CD8-positive, alpha-beta memory T cell (primary cell): Measurements from ENCODE around the gene KCNN3. TPM values are rescaled to one million over a fixed set of nuclear protein-coding genes. Genes with fewer than 3 reads are reported as not detected.

Source experiments
- CTCF ChIA-PET: fragments of 350-600 bp; sonication (Branson Sonifier 250); formaldehyde crosslinking; loops from one replicate; lab custom pipeline; 2021; ENCODE audit warnings: antibody characterized with exemption; lab: Charles Lee
- POLR2A ChIA-PET: fragments of 350-600 bp; sonication (Branson Sonifier 250); formaldehyde crosslinking; loops from one replicate; lab custom pipeline; 2021; ENCODE audit warnings: antibody characterized with exemption; lab: Charles Lee
- DNase-seq, 5 donors: peaks; one replicate each; pipeline versions ENCODE4 v3.0.0 to v3.0.0-alpha.2; 2020 to 2022; ENCODE audit warnings: mixed read lengths in 1 of 5
- H3K27ac ChIP-seq: one replicate; pipeline ENCODE4 v1.7.0; 2013; ENCODE audit warnings: low read depth, mild to moderate bottlenecking, low read length, moderate library complexity
- H3K27me3 ChIP-seq: 2 replicates; pipeline ENCODE4 v1.7.0; 2013; ENCODE audit warnings: low read length, mild to moderate bottlenecking; ENCODE audit not compliant: insufficient read depth, poor library complexity, severe bottlenecking
- H3K36me3 ChIP-seq: 2 replicates; pipeline ENCODE4 v1.7.0; 2013; ENCODE audit warnings: mild to moderate bottlenecking, low read length, moderate library complexity; ENCODE audit not compliant: insufficient read depth
- H3K4me1 ChIP-seq: 2 replicates; pipeline ENCODE4 v1.7.0; 2013; ENCODE audit warnings: mild to moderate bottlenecking, low read length, moderate library complexity; ENCODE audit not compliant: insufficient read depth
- H3K4me3 ChIP-seq: 2 replicates; pipeline ENCODE4 v1.7.0; 2013; ENCODE audit warnings: mild to moderate bottlenecking, low read length
- H3K9me3 ChIP-seq: 2 replicates; pipeline ENCODE4 v1.7.0; 2013; ENCODE audit warnings: mild to moderate bottlenecking, low read length
- H3K27ac Mint-ChIP-seq, 8 donors: one replicate each; pipeline ENCODE4 v1.8.0; 2020 to 2021; ENCODE audit warnings: mixed read lengths in 8 of 8, mild to moderate bottlenecking in 6 of 8, inconsistent platforms in 3 of 8, moderate library complexity in 3 of 8
- H3K27me3 Mint-ChIP-seq, 2 donors: one replicate each; pipeline ENCODE4 v1.8.0; 2020 to 2021; ENCODE audit warnings: mixed read lengths in 2 of 2, mild to moderate bottlenecking in 1 of 2, moderate library complexity in 1 of 2
- H3K36me3 Mint-ChIP-seq, 3 donors: one replicate each; pipeline ENCODE4 v1.8.0; 2020 to 2021; ENCODE audit warnings: mixed read lengths in 3 of 3, inconsistent platforms in 1 of 3, mild to moderate bottlenecking in 1 of 3
- H3K4me1 Mint-ChIP-seq, 3 donors: one replicate each; pipeline ENCODE4 v1.8.0; 2020 to 2021; ENCODE audit warnings: mixed read lengths in 3 of 3, inconsistent platforms in 1 of 3, mild to moderate bottlenecking in 1 of 3
- H3K4me3 Mint-ChIP-seq, 7 donors: one replicate each; pipeline ENCODE4 v1.8.0; 2020 to 2021; ENCODE audit warnings: mixed read lengths in 7 of 7, mild to moderate bottlenecking in 6 of 7, moderate library complexity in 4 of 7, inconsistent platforms in 2 of 7
- H3K9me3 Mint-ChIP-seq, 5 donors: one replicate each; pipeline ENCODE4 v1.8.0; 2020 to 2022; ENCODE audit warnings: mixed read lengths in 5 of 5, mild to moderate bottlenecking in 3 of 5, moderate library complexity in 2 of 5, inconsistent platforms in 1 of 5
- polyA plus RNA-seq: library from polyadenylated mRNA; unstranded; fragments of 300-500 nt; fragmentation: Illumina TruSeq; gene quantifications from one replicate; pipeline ENCODE4 v1.2.3, GENCODE V29; 2021
- total RNA-seq, 2 experiments: library from RNA; stranded (reverse); gene quantifications; one replicate each; pipeline ENCODE4 v1.2.3, GENCODE V29; 2021

Gene KCNN3
- total and polyA plus RNA-seq, 3 experiments from 2014 or later = 0.18 to 0.22 TPM; not detected in 1

DNA sequence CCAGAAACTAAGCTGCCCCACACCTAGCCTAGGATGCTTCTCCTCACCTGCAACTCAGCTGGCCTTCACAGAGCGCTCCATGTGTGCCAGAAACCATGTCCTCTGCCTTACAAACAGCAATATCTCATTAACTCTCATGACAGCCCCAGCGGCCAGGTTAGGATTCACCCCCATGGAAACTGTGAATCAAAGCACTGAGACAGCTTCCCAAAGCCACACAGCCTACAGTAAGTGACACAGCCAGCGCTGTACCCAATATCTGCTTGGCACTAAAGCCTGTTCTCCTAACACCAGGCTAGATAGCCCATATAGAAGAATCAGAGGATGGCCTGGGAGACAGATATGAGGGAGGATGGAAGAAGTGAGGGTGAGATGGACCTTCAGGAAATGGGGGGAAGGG, 13.5 kb downstream of the KCNN3 start:
- no peaks in the 10 kb centered on the region for H3K36me3 Mint-ChIP-seq
- H3K27me3 Mint-ChIP-seq = peaks cover 2 to 17% of the 10 kb centered on the region in 2 donors
- Histone ChIP-seq H3K4me1 (no peaks in the 10 kb centered on the region), H3K27ac (no peak overlapping the region), H3K9me3 (no peaks in the 10 kb centered on the region), H3K36me3 (no peaks in the 10 kb centered on the region), H3K4me3 (no peak overlapping the region), H3K27me3 (no peaks in the 10 kb centered on the region)
- POLR2A ChIA-PET = no interaction called here
- CTCF ChIA-PET = no interaction called here
- no peaks in the 10 kb centered on the region for H3K4me1 Mint-ChIP-seq
- no peak overlapping the region for H3K27ac Mint-ChIP-seq
- no peak for DNase-seq
- H3K9me3 Mint-ChIP-seq = no peaks in the 10 kb centered on the region
- H3K4me3 Mint-ChIP-seq = no peak overlapping the region

DNA sequence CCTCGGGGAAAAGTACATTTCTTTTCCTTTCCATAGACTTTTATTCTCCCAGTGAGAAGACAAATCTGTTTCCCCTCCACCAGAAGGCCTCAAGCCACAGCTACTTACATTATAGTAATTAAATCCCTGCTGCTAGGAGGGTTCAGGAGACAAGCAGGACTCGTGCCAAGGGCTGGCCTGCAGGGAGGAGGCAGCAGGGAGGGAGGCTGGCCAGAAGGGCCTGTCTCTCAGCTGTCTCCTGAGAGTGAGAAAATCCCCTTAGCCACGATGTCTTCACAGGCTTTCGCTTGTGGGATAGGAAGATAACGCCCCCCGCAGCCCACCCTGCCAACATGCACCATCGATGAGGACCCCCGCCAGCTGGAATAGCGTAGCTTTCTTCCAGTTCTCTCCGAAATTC, 14.0 kb downstream of the KCNN3 start:
- ChIA-PET POLR2A (no interaction called here), CTCF (no interaction called here)
- DNase-seq = no peak
- Mint-ChIP-seq H3K27me3 (peaks cover 1 to 12% of the 10 kb centered on the region in 2 donors), H3K27ac (no peak overlapping the region), H3K36me3 (no peaks in the 10 kb centered on the region), H3K4me3 (no peak overlapping the region), H3K9me3 (no peaks in the 10 kb centered on the region), H3K4me1 (no peaks in the 10 kb centered on the region)
- H3K4me1 ChIP-seq = no peaks in the 10 kb centered on the region
- no peaks in the 10 kb centered on the region for H3K27me3 ChIP-seq
- no peaks in the 10 kb centered on the region for H3K9me3 ChIP-seq
- H3K27ac ChIP-seq = no peak overlapping the region
- no peaks in the 10 kb centered on the region for H3K36me3 ChIP-seq
- H3K4me3 ChIP-seq = no peak overlapping the region

DNA sequence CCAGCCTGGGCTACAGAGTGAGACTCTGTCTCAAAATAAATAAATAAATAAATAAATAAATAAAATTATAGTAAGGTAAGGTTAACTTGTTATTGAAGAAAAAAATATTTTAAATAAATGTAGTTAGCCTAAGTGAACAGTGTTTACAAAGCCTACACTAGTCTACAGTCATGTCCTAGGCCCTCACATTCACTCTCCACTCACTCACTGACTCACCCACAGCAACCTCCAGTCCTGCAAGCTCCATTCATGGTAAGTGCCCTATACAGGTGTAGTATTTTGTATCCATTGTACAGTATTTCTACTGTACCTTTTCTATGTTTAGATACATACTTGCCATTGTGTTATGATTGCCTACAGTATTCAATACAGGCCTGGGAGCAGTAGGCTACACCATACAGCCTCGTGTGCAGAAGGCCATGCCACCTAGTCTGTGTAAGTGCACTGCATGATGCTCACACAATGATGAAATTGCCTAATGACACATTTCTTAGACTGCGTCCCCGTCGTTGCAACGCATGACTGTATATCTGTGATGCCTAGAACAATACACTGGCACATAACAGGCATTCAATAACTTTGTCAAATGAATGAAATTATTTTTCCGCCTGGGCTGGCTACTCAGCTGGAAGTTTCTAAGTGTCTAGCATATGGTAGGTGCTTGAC, 14.8 kb downstream of the KCNN3 start:
- H3K27ac Mint-ChIP-seq = no peak overlapping the region
- H3K36me3 Mint-ChIP-seq = no peaks in the 10 kb centered on the region
- H3K27me3 Mint-ChIP-seq = peaks cover 1 to 11% of the 10 kb centered on the region in 2 donors
- ChIA-PET CTCF (no interaction called here), POLR2A (no interaction called here)
- Histone ChIP-seq H3K4me3 (no peak overlapping the region), H3K36me3 (no peaks in the 10 kb centered on the region), H3K9me3 (no peaks in the 10 kb centered on the region), H3K4me1 (no peaks in the 10 kb centered on the region), H3K27ac (no peak overlapping the region), H3K27me3 (no peaks in the 10 kb centered on the region)
- H3K9me3 Mint-ChIP-seq = no peaks in the 10 kb centered on the region
- no peak for DNase-seq
- no peak overlapping the region for H3K4me3 Mint-ChIP-seq
- H3K4me1 Mint-ChIP-seq = no peaks in the 10 kb centered on the region

DNA sequence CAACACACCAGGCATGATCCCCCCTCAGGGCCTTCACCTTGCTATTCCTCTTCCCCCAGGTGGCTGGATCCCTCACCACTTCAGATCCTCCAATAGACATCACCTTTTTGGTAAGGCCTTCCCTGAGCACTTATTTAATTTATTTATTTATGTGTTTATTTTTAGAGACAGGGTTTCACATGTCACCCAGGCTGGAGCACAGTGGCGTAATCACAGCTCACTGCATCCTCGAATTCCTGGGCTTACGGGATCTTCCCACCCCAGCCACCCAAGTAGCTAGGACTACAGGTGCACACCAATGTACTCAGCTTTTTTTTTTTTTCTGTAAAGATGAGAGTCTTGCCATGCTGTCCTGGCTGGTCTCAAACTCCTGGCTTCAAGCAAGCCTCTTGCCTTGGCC, 17.2 kb downstream of the KCNN3 start:
- Mint-ChIP-seq H3K4me1 (no peaks in the 10 kb centered on the region), H3K9me3 (no peaks in the 10 kb centered on the region), H3K36me3 (no peaks in the 10 kb centered on the region), H3K27me3 (peaks cover 4 to 11% of the 10 kb centered on the region in 2 donors), H3K4me3 (no peak overlapping the region), H3K27ac (peak overlapping the region in 1 of 8 donors; percentile 24)
- H3K4me3 ChIP-seq = no peak overlapping the region
- no peak for DNase-seq
- POLR2A ChIA-PET = no interaction called here
- no peak overlapping the region for H3K27ac ChIP-seq
- H3K4me1 ChIP-seq = no peaks in the 10 kb centered on the region
- CTCF ChIA-PET = interaction anchor here (1.6 kb wide), 1 partner anchor 82 kb away, joined by 4 read pairs; no protein-coding TSS in a partner anchor
- H3K27me3 ChIP-seq = no peaks in the 10 kb centered on the region
- no peaks in the 10 kb centered on the region for H3K9me3 ChIP-seq
- H3K36me3 ChIP-seq = no peaks in the 10 kb centered on the region

DNA sequence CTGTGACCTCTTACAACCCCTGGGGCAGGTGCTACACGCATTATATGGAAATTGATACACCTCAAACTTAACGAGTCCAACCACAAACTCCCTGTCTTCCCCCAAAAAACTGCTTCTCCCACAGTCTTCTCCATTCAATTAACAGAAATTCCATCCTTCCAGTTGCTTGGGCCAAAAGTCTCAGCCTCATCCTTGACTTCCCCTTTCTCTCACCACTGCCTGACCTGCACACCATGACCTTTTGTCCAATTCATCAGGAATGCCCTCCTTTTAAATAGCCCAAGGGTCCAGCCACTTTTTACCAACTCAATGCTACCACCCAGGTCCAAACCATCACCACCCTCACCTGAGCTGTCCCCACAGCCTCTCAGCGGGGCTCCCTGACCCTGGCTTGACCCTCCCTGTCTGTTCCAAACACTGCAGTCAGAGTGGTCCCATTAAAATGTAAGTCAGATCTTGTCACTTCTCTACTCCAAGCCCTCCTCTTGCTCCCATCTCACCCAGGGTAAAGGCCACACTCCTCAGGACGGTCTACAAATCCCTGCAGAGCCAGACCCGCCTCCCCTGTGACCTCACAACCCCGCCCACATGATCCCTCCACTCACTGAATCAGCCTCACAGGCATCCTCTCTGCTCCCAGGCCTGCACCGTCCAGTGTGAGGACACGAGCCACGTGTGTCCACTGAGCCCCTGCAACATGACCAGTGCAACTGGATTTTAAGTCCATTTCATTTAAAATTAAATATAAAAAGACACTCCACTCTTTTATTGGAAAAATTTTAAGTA, 18.5 kb downstream of the KCNN3 start:
- CTCF ChIA-PET = interaction anchor here (1.6 kb wide), 1 partner anchor 81 kb away, joined by 4 read pairs; no protein-coding TSS in a partner anchor
- DNase-seq = no peak
- Mint-ChIP-seq H3K4me1 (no peaks in the 10 kb centered on the region), H3K36me3 (no peaks in the 10 kb centered on the region), H3K27me3 (peaks cover 4 to 8% of the 10 kb centered on the region in 2 donors), H3K9me3 (no peaks in the 10 kb centered on the region), H3K4me3 (no peak overlapping the region), H3K27ac (no peak overlapping the region)
- Histone ChIP-seq H3K9me3 (no peaks in the 10 kb centered on the region), H3K4me1 (no peaks in the 10 kb centered on the region), H3K36me3 (no peaks in the 10 kb centered on the region), H3K27me3 (no peaks in the 10 kb centered on the region), H3K27ac (no peak overlapping the region), H3K4me3 (no peak overlapping the region)
- POLR2A ChIA-PET = no interaction called here

DNA sequence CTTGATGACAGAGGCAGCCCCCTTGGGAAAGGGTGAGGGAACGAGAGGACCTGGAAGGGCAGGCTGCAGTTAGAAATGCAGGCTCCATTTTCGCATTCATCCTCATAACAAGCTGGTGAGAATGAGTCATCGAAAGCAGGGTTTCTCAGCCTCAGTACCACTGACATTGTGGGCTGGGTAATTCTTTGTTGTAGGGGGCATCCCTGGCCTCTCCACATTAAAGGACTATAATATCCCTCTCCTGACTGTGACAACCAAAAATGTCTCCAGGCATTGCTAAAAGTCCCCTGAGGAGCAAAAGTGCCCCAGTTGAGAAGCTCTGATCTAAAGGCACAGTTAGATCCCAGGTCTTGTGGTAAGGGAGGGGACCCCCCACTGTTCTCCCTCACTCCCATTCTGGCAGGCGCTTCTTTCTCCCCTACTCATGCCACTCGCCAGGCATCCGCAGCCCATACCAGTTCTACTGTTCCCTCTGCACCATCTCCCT, 20.4 kb downstream of the KCNN3 start:
- no peak for DNase-seq

DNA sequence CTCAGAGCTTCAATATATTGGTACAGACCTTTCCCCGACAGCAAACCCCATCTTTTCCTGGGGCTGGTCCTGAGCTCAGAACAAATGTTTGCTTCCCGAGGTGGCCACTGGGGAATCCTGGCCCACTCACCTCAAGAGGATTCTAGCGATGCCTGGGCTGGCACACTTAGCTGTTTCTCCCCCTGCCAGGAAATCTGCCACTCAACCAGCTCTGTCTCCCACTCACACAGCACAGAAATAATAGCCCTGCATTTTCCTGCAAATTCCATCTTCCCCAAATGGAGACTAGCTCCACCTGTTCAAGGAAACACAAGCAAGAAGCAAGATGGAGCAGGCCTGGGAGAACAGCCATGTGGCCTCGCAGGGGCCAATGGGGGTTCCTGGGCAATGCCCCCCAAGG, 21.1 kb downstream of the KCNN3 start:
- POLR2A ChIA-PET = no interaction called here
- H3K9me3 ChIP-seq = no peaks in the 10 kb centered on the region

More for the DNA sequence above, 20.4 kb downstream of the KCNN3 start:
- H3K4me3 Mint-ChIP-seq = no peak overlapping the region
- H3K9me3 Mint-ChIP-seq = no peaks in the 10 kb centered on the region
- H3K27ac ChIP-seq = no peak overlapping the region
- no peaks in the 10 kb centered on the region for H3K9me3 ChIP-seq
- no peaks in the 10 kb centered on the region for H3K4me1 Mint-ChIP-seq
- no peak overlapping the region for H3K4me3 ChIP-seq
- H3K27me3 Mint-ChIP-seq = peaks cover 4 to 8% of the 10 kb centered on the region in 2 donors
- H3K36me3 Mint-ChIP-seq = no peaks in the 10 kb centered on the region
- H3K4me1 ChIP-seq = no peaks in the 10 kb centered on the region
- H3K27me3 ChIP-seq = no peaks in the 10 kb centered on the region
- H3K36me3 ChIP-seq = no peaks in the 10 kb centered on the region
- ChIA-PET POLR2A (no interaction called here), CTCF (no interaction called here)
- H3K27ac Mint-ChIP-seq = peak overlapping the region in 2 of 8 donors; percentile 21 to 47

DNA sequence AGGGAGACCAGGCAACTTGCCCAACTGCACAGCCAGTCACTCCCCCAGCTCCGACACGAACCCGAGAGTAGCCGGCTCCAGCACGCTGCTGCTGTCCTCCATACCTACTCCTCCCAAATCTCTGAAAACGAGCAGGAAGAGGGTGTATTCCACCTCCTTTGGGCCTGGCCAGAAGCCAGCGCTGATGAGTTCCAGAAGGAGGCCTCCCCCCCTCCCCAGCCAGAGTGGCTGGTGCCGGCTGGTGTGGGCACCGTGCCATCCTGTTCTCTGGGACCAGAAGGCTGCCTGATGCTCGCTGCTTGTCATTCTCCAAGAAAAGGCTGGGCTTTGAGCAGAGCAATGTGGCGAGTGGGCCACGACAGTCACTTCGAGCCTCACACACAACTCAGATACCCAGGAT, 22.2 kb downstream of the KCNN3 start:
- no peaks in the 10 kb centered on the region for H3K27me3 ChIP-seq
- Mint-ChIP-seq H3K4me1 (no peaks in the 10 kb centered on the region), H3K9me3 (no peaks in the 10 kb centered on the region), H3K36me3 (no peaks in the 10 kb centered on the region), H3K4me3 (no peak overlapping the region), H3K27ac (no peak overlapping the region), H3K27me3 (peaks cover 3 to 8% of the 10 kb centered on the region in 2 donors)
- ChIA-PET CTCF (no interaction called here), POLR2A (no interaction called here)
- no peaks in the 10 kb centered on the region for H3K9me3 ChIP-seq
- no peak for DNase-seq
- no peak overlapping the region for H3K4me3 ChIP-seq
- no peaks in the 10 kb centered on the region for H3K36me3 ChIP-seq
- no peak overlapping the region for H3K27ac ChIP-seq
- no peaks in the 10 kb centered on the region for H3K4me1 ChIP-seq

More for the DNA sequence above, 21.1 kb downstream of the KCNN3 start:
- CTCF ChIA-PET = no interaction called here
- Histone ChIP-seq H3K4me1 (no peaks in the 10 kb centered on the region), H3K36me3 (no peaks in the 10 kb centered on the region), H3K4me3 (no peak overlapping the region), H3K27me3 (no peaks in the 10 kb centered on the region), H3K27ac (no peak overlapping the region)
- Mint-ChIP-seq H3K27ac (no peak overlapping the region), H3K27me3 (peaks cover 3 to 8% of the 10 kb centered on the region in 2 donors), H3K36me3 (no peaks in the 10 kb centered on the region), H3K4me1 (no peaks in the 10 kb centered on the region), H3K4me3 (no peak overlapping the region), H3K9me3 (no peaks in the 10 kb centered on the region)
- DNase-seq = no peak
